Measurements from ENCODE around the gene KIAA0825. TPM values are rescaled to one million over a fixed set of nuclear protein-coding genes. Genes with fewer than 3 reads are reported as not detected.
"Not testable (repeated sequence)": the region's sequence is repeated elsewhere in the genome, so short reads cannot be mapped to it uniquely, and the experiment has no call there.

KIAA0825 gene
- total RNA-seq, 1 donor from 2014 or later = 0.92 TPM

DNA sequence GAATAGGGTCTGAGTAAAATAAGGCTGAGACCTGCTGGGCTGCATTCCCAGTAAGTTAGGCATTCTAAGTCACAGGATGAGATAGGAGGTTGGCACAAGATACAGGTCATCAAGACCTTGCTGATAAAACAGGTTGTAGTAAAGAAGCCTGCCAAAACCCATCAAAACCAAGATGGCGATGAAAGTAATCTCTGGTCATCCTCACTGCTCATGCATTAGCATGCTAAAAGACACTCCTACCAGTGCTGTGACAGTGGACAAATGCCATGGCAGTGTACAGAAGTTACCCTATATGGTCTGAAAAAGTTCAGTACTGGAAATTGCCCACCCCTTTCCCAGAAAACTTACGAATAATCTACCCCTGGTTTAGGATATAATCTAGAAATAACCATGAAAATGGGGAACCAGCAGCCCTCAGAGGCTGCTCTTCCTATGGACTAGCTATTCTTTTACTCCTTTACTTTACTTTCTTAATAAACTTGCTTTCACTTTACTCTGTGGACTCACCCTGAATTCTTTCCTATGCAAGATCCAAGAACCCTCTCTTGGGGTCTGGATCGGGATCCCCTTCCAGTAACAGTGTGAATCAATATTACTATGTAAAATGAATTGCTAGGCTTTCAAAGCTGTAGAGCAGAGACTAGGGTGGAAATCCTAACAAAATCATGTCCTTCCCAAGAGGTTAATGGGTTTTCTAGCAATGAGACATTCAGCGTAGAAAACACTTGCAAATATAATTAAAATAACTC lies 257.8 kb downstream of the KIAA0825 start:
- no peak overlapping the region for H3K4me3 ChIP-seq (ENCODE audit: low read depth, low read length)
- DNase-seq (ENCODE audit: low read depth) = no peak
- TF ChIP-seq, protein P1, sequence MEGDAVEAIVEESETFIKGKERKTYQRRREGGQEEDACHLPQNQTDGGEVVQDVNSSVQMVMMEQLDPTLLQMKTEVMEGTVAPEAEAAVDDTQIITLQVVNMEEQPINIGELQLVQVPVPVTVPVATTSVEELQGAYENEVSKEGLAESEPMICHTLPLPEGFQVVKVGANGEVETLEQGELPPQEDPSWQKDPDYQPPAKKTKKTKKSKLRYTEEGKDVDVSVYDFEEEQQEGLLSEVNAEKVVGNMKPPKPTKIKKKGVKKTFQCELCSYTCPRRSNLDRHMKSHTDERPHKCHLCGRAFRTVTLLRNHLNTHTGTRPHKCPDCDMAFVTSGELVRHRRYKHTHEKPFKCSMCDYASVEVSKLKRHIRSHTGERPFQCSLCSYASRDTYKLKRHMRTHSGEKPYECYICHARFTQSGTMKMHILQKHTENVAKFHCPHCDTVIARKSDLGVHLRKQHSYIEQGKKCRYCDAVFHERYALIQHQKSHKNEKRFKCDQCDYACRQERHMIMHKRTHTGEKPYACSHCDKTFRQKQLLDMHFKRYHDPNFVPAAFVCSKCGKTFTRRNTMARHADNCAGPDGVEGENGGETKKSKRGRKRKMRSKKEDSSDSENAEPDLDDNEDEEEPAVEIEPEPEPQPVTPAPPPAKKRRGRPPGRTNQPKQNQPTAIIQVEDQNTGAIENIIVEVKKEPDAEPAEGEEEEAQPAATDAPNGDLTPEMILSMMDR (conservative IDR thresholded peaks at IDR 0.05; ENCODE audit: low read depth, low read length) = no peak

DNA sequence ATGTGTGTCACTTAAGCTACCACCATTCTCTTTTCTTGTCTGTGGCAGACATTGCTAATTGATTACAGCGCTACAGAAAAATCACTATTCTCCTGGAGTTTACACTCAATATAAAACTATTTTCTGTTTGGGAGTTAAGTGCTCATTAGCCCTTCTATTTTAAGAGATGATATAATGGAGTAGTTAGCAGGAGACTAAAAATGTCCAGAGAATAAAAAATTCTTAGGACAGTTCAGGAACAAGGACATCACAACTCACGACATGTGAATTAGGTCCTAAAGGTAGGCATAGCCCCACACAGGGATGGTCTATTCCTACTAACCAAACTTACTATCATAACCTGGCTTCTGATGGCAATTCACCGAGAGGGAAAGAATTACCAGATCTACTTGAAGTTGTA lies 258.5 kb downstream of the KIAA0825 start:
- no peak for DNase-seq (ENCODE audit: low read depth)
- H3K4me3 ChIP-seq (ENCODE audit: low read depth, low read length) = no peak overlapping the region
- TF ChIP-seq, protein P1 (conservative IDR thresholded peaks at IDR 0.05; ENCODE audit: low read depth, low read length) = no peak

DNA sequence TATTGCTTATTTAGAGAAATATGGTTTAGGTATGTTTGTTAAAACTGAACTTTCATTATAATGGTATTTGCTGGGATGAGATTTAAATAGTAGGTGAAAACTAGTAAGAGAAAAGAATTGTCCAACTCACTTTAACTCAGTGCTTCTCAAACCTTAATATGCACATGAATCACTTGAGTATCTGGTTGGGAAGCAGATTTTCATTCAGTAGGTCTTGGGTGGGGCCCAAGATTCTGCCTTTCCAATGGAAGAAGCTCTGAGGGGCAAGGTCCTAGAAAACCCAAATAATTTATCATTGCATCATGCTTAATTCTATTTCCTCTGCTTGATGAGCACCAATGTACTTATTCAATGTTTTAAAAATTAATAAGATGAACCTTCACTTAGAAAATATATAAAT lies 262.6 kb downstream of the KIAA0825 start:
- TF ChIP-seq, protein P1 (conservative IDR thresholded peaks at IDR 0.05; ENCODE audit: low read depth, low read length) = no peak
- no peak overlapping the region for H3K4me3 ChIP-seq (ENCODE audit: low read depth, low read length)
- DNase-seq (ENCODE audit: low read depth) = no peak

DNA sequence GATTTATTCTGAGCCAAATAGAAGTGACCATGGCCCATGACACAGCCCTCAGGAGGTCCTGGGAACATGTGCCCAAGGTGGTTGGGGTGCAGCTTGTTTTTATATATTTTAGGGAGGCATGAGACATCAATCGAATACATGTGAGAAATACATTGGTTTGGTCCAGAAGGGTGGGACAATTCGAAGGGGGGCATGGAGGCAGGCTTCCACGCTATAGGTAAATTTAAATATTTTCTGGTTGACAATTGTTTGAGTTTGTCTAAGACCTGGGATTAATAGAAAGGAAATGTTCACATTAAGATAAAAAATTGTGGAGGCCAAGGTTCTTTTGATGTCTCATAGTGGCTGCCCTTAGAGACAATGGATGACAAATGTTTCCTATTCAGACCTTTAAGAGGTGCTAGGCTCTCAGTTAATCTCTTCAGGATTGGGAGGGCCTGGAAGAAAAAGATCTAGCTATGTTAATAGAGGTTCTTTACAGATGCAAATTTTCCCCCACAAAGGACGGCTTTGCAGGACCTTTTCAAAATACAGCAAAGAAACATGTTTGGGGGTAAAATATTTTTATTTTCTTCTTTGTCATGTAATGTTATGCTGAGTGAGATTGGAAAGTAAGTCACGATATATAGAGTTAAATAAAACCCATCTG lies 263.4 kb downstream of the KIAA0825 start:
- H3K4me3 ChIP-seq (ENCODE audit: low read depth, low read length) = not testable (repeated sequence)

DNA sequence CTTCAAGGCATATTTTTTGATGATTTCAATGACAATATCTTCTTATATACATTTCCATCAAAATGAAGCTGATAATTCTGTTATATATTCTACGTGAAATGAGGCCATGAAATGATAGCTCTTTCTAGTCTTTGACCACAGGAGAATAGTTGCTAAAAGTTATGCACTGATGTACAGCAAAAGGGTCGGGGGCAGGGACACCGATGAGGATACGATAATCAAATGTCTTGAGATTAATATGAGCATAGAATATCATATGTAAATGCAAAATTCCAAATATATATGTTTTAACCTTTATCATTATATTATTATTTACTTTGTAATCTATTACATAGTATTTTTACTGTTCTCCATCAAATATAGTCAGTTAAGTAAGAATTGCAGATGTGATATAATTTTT lies 264.8 kb downstream of the KIAA0825 start:
- TF ChIP-seq, protein P1 (conservative IDR thresholded peaks at IDR 0.05; ENCODE audit: low read depth, low read length) = no peak
- no peak for DNase-seq (ENCODE audit: low read depth)
- no peak overlapping the region for H3K4me3 ChIP-seq (ENCODE audit: low read depth, low read length)

More for the DNA sequence above, 263.4 kb downstream of the KIAA0825 start:
- DNase-seq (ENCODE audit: low read depth) = not testable (repeated sequence)

DNA sequence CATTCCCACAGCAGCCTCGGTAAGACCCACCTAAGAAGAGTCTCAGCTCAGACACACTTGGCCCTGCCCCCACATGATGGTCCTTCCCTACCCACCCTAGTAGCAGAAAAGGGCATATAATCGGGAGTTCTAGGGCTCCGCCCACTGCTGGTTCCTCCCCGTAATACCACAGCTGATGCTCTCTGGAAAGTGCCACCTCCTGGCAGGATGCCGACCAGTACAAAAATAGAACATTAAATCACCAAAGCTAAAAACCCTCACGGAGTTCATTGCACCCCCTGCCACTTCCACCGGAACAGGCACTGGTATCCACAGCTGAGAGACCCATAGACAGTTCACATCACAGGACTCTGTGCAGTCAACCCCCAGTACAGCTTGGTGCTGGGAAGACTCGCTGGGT lies 271.3 kb downstream of the KIAA0825 start:
- TF ChIP-seq, protein P1 (conservative IDR thresholded peaks at IDR 0.05; ENCODE audit: low read depth, low read length) = no peak
- no peak overlapping the region for H3K4me3 ChIP-seq (ENCODE audit: low read depth, low read length)
- DNase-seq (ENCODE audit: low read depth) = no peak

DNA sequence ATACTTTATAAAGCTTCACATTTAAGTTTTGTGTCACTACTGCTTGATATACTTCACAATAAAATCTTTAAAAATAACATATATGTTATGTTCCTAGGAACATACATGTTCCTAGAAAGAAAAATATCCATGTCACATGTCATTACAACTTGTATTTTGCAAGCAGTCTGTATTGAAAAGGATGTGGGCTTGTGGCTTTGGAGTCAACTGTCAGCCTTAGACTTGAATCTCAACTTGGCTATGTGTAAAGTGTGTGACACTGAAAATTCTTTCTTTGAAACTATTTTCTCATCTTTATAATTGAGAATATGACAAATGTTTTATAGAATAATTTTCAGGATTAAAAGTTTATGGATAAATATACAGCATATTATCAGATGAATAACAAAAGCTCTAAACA lies 273.1 kb downstream of the KIAA0825 start:
- no peak for DNase-seq (ENCODE audit: low read depth)
- TF ChIP-seq, protein P1 (conservative IDR thresholded peaks at IDR 0.05; ENCODE audit: low read depth, low read length) = no peak
- H3K4me3 ChIP-seq (ENCODE audit: low read depth, low read length) = no peak overlapping the region

Measured in epithelial cell of proximal tubule (primary cell).